HG03558 (cell line): ENCODE measurements around the gene RAB7B.
"Not testable (repeated sequence)": the region's sequence is repeated elsewhere in the genome, so short reads cannot be mapped to it uniquely, and the experiment has no call there.

Experiments
- ATAC-seq: cut with Tn5 transposase; IDR thresholded peaks from one replicate; pipeline ENCODE4 v1.9.1; 2021; ENCODE audit warnings: moderate number of reproducible peaks; ENCODE audit not compliant: unreplicated experiment; ENCODE audit errors: extremely low read depth

RAB7B gene

GRCh38 chr1:205998457-205999241, 4.5 kb downstream of the RAB7B start:
- no peak for ATAC-seq

- not testable (repeated sequence) for ATAC-seq
Measured at GRCh38 chr1:205996641-205997040, 6.6 kb downstream of the RAB7B start.

- no peak for ATAC-seq
Measured at GRCh38 chr1:205994346-205994745, 8.8 kb downstream of the RAB7B start.

- no peak for ATAC-seq
Measured at GRCh38 chr1:205993068-205993467, 10.1 kb downstream of the RAB7B start.

DNA sequence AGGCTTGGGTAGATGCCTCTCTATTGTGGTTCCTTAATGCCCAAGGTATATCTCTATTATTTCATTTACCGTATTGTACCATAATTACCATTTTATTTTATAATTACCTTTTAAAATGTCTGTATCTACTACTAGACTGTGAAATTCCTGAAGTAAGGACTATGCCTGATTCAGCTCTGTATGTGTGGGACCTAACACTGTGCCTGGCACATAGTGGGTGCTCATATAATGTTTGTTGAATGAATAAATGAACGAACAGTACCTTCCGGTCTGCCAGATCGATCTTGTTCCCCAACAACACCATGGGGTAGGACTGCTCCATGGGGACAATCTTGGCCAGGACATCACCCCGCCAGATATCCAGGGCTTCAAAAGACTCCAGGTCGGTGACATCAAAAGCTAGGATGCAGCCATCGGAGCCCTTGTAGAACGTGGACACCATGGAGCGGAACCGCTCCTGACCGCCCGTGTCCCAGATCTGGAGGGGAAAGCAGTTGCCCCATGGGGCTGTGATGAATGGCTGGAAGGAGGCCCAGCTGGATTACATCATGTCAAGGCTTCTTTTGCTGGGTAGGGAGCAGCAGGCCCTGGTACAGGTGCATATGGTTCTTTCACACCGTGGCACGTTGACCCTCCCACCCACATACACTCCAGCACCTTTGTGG, 10.8 kb downstream of the RAB7B start:
- ATAC-seq = no peak

DNA sequence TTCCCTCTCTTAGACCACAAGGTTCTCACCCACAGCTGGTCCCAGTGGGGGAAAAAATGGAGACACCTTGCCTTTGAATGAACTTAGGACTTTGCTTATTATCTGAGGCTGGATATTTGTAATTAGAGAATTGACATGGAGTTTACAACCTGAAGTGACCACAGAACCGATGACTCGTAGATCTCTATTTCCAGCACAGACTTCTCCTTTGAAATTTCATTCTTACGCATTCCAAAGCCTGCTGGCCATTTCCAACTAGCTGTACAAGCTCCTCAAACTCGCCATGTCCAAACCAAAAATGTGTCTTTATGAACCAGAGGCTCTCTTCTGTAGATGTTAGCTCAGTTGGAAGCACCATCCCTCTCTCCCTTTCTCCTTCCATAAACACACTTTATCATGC, 12.0 kb downstream of the RAB7B start:
- ATAC-seq = no peak

DNA sequence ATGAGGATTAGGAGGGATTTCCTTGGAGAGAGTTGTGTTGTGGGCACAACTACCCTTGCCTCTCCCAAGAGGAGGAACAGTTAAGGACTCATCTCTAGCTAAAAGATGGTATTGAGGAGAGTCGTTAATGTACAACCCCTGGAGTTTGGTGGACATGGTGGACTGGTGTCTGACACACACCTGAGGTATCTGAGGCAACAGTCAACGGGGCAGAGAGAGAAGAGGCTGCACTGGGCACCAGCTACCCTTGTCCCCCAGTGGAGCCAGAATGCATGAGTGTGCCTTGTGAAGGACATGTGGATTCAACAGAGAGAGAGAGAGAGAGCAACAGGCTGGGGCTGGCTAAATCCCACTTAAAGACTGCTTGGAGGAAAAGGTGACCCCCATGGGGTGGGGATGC, 13.0 kb downstream of the RAB7B start:
- no peak for ATAC-seq

DNA sequence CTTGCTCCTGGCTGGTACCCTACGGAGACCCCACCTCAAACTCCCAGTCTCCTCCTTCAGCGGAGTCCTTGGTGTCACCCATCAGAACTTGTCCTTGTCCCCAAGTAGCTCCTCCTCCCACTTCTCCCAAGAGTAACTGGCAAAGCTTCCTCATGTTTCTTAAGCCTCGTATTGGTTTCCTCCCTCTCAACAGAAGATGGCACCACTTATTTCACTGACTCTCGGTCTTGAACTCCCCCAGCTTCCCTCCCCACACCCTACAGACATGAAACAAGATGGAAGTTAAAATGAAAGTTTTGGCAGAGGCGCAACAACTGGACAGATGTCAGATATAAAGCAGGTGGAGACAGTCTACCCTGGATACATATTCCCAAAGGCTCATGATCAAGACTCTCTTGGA, 13.4 kb downstream of the RAB7B start:
- ATAC-seq = no peak

DNA sequence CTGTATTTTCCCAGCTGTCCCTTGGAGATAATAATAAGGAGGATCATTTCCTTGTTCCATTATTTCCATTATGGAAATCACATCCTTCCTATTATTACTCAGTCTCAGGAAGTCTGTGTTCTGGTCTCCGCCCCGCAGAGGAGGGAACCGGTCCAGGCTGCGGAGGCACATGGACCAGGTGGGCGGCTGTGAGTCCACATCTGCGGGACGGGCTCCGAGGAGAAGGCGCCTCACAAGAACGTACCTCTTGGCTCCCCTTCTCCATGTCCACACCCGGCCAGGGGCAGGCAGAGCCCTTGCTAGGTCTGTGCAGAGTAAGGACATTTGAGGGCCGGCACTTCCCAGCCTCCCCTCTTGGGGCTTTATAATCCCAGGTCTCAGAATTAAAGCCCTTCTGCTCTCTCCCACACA, 14.6 kb downstream of the RAB7B start:
- ATAC-seq = no peak

DNA sequence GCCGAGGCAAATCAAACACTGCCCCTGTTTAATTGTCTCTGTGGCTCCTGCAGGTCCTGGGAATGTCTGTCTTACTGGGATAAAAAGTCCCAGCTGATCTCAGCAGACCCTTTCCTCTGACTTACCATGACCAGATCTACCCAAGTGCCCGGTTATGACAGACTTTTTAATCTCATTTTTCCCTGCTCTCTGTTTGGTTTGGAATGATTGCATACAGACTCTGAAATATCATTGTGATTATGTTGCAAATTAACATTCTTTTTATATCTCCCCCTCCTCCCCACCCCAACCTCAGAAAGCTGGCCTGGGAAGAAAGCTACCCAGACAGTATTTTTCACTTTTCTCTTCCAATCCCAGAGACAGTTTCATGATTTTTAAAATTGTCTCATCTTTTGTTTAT, 16.3 kb downstream of the RAB7B start:
- no peak for ATAC-seq

- no peak for ATAC-seq
Measured at GRCh38 chr1:205986292-205986691, 16.9 kb downstream of the RAB7B start.

DNA sequence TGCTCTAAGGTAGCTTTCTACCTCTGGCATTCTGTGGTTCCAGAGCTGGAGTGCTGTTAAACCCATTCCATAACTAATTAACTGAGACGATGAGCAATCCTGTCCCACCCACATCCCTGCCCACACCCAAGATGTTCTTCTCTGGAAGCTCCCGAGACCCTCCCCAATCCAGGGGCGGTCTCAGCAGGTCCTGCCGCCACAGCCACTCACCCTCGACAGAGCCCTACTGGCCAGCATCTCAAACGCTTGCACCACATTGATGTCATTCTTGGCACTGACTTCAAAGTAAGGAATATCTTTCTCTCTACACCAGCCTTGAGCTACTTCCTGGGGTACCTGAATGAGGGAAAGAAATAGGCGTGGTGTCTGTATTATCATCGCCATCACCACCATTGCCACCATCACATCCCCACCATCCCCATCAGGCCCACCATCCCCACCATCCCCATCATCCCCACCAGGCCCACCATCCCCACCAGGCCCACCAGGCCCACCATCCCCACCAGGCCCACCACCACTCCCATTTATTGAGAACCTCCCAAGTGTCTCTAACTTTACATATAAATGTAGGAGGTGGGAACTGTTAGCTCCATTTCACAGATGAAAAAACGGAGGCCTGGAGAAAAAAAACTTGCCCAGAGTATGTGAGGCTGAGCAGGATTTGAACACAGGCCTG, 17.7 kb downstream of the RAB7B start:
- no peak for ATAC-seq

- no peak for ATAC-seq
Measured at GRCh38 chr1:205983925-205984725, 19.1 kb downstream of the RAB7B start.

- no peak for ATAC-seq
Measured at GRCh38 chr1:205981257-205981656, 21.9 kb downstream of the RAB7B start.

DNA sequence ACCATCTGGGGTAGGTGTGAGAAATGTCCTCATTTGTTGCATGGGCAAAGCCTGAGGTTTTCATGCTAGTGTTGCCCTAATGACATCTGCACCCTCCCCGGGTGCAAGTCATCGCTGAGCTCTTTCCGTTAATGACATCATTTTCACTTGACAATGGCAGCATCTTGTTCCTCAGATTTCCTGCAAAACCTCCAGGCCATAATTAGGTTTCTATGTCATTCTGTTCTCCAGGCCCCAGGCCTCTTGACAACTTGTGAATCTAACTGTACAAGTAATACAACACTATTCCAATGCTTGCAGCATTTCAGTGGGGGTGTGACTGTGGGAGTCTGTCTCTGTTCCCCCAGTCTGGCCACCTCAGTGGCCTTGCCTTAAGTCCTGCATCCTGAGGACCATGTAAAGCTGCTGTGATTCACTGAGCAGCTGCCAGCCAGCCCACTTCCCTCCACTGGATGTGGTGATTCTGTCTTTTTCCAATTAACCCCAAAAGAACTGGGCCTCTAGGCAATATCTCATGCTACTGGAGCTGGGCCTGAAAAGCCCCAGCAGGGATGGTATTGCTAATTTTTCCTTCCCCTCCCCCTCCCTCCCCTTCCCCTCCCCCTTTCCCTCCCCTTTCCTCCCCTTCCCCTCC, 22.8 kb downstream of the RAB7B start:
- ATAC-seq = no peak

DNA sequence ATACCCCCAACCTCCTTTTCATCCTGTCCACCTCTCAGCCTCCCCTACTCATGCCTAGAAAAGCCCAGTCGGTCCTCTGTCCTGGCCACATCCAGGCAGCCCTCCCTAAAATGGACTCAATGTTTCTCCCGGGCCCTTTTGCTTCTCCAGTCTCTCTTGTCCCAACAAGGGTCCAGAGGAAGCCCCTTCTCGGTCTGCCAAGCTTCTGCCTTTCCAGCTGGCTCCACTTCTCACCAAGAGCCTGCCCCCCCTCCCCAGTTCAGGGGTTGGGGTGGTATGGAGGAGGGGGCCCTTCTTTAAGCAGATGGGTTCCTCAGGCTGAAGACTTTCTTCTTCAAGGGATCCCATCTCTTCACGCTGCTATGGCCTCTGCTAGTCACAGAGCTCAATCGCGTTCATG, 23.9 kb downstream of the RAB7B start:
- ATAC-seq = no peak

DNA sequence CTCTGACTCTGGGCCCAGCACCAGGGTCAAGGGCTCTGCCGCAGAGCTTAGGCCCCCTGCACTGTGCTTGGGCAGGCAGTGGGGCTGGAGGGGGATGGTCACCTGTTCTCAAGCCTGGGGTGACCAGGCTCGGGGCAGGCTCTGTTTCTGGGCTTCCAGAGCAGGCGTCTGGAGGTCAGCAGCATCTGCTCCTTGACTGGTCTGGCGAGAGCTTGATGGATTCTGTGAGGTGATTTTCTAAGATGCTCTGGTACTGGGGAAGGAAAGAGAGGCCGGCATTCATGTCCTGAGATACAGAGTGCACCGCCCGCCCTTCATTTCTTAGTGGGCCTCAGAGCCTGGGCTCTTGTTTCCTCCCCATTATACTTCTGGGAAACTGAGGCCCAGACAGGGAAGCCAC, 24.5 kb downstream of the RAB7B start:
- no peak for ATAC-seq

DNA sequence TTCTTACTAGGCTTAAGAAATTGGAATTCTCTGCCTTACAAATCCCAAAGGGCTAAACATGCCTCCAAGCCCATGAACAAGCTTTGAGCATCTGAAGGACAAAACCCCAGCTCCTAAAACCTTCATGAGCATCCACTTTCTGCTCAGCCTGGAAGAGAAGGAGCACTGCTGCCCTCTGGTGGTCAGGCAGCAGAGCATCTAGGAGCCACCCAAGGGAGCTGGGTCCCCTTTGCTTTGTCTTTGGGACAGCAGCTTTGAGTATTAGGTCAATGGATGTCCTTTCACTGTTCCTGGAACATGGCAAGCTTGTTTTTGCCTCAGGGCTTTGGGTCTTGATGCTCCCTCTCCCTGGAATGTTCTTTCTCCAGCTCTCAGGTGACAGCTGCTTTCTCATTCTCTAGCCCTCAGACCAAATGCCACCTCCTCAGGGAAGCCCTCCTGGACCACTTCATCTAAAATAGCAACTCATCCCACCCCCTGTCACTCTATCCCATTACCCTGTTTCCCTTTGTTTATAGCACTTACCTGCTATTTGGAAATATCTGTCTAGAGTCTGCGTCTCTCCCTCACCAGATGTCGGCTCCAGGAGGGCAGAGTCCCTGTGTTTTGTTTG, 25.7 kb downstream of the RAB7B start:
- ATAC-seq = no peak

- no peak for ATAC-seq
Measured at GRCh38 chr1:205976708-205977401, 26.3 kb downstream of the RAB7B start.
